KG1 (cell line): ENCODE measurements around the gene RABEP1.
A peak's percentile ranks its signal among the peaks of the same experiment; 100 is the strongest.

Source experiments
- DNase-seq: peaks from one replicate; lab custom pipeline; 2025; lab: John Stamatoyannopoulos, UW

Gene RABEP1

GRCh38 chr17:5362162-5362811 lies 80.2 kb downstream of the RABEP1 start:
- DNase-seq, result no peak

GRCh38 chr17:5364156-5364555 lies 82.1 kb downstream of the RABEP1 start:
- no peak for DNase-seq

GRCh38 chr17:5364696-5365095 lies 82.6 kb downstream of the RABEP1 start:
- DNase-seq, result no peak

GRCh38 chr17:5365831-5366230 lies 83.7 kb downstream of the RABEP1 start:
- DNase-seq, result no peak

- DNase-seq, result no peak
Observed at GRCh38 chr17:5370411-5370810, 88.3 kb downstream of the RABEP1 start.

- no peak for DNase-seq
Observed at GRCh38 chr17:5373112-5373511, 91.0 kb downstream of the RABEP1 start.

- no peak for DNase-seq
Observed at GRCh38 chr17:5378566-5379207, 96.6 kb downstream of the RABEP1 start.

- no peak for DNase-seq
Observed at GRCh38 chr17:5379351-5380107, 97.4 kb downstream of the RABEP1 start.

GRCh38 chr17:5380491-5381135 lies 98.5 kb downstream of the RABEP1 start:
- no peak for DNase-seq

GRCh38 chr17:5381542-5381941 lies 99.5 kb downstream of the RABEP1 start:
- no peak for DNase-seq

- no peak for DNase-seq
Observed at GRCh38 chr17:5391678-5392077, 109.6 kb downstream of the RABEP1 start.

- DNase-seq, result no peak
Observed at GRCh38 chr17:5396612-5397011, 114.5 kb downstream of the RABEP1 start.

- DNase-seq, result no peak
Observed at GRCh38 chr17:5399767-5400166, 117.7 kb downstream of the RABEP1 start.

GRCh38 chr17:5405400-5405799 lies 123.3 kb downstream of the RABEP1 start:
- DNase-seq, result no peak

- DNase-seq, result no peak
Observed at GRCh38 chr17:5408186-5408585, 126.1 kb downstream of the RABEP1 start.

GRCh38 chr17:5410594-5411272 lies 128.6 kb downstream of the RABEP1 start:
- no peak for DNase-seq

GRCh38 chr17:5413682-5414081 lies 131.6 kb downstream of the RABEP1 start:
- DNase-seq, result no peak

GRCh38 chr17:5416901-5417300 lies 134.8 kb downstream of the RABEP1 start:
- no peak for DNase-seq

GRCh38 chr17:5418858-5419355 lies 136.8 kb downstream of the RABEP1 start:
- no peak for DNase-seq

GRCh38 chr17:5419356-5419958 lies 137.4 kb downstream of the RABEP1 start, which contains the start of gene NUP88:
TSS of gene NUP88 (minus strand) at chr17:5419662. CDS start at chr17:5419650, 12 bp downstream.
- DNase-seq, result peak; percentile 68

GRCh38 chr17:5419959-5420653 lies 138.0 kb downstream of the RABEP1 start, which contains the start of gene RPAIN:
TSS of gene RPAIN (plus strand) at chr17:5420182. CDS start at chr17:5420211, 29 bp downstream.
- peak; percentile 60 for DNase-seq
